HepG2 (cell line): Measurements from ENCODE around the gene RABGAP1. TPM values are rescaled to one million over a fixed set of nuclear protein-coding genes. Genes with fewer than 3 reads are reported as not detected.

Experiments
- ATF7 ChIP-seq, 2 experiments: fragments of 450-650 bp in 1 of 2; sonication (generic) in 1 of 2; formaldehyde crosslinking in 1 of 2; IDR thresholded peaks; 2 replicates each; pipeline versions ENCODE4 v1.4.0 to v1.6.1; 2016 to 2020; ENCODE audit warnings: antibody characterized with exemption in 1 of 2, mild to moderate bottlenecking in 1 of 2, missing genetic modification reagents in 1 of 2
- KAT7 ChIP-seq: IDR thresholded peaks from 2 replicates; pipeline ENCODE4 v1.6.1; 2018; ENCODE audit warnings: borderline replicate concordance, missing compliant biosample characterization
- NFYB ChIP-seq: sonication (generic); formaldehyde crosslinking; IDR thresholded peaks from 2 replicates; pipeline ENCODE4 v1.4.0; 2020; ENCODE audit warnings: missing genetic modification reagents
- NKX3-1 ChIP-seq: sonication (generic); formaldehyde crosslinking; IDR thresholded peaks from 2 replicates; pipeline ENCODE4 v1.5.0; 2020; ENCODE audit warnings: missing genetic modification reagents
- SRSF4 ChIP-seq: fragments of 200-400 bp; formaldehyde crosslinking; IDR thresholded peaks from one replicate; pipeline ENCODE4 v1.6.1; 2018; ENCODE audit warnings: mild to moderate bottlenecking, low read depth, low read length, moderate library complexity; ENCODE audit not compliant: poor library complexity, severe bottlenecking
- ZNF317 ChIP-seq: sonication (generic); formaldehyde crosslinking; IDR thresholded peaks from 2 replicates; pipeline ENCODE4 v1.5.0; 2020; ENCODE audit warnings: mild to moderate bottlenecking, missing genetic modification reagents
- ZNF343 ChIP-seq: sonication (generic); formaldehyde crosslinking; IDR thresholded peaks from 2 replicates; pipeline ENCODE4 v1.4.0; 2020; ENCODE audit warnings: mild to moderate bottlenecking, missing genetic modification reagents
- polyA plus RNA-seq, 8 experiments: library from polyadenylated mRNA; depleted of rRNA in 3 of 8; stranded (reverse) in 7 of 8; unstranded in 1 of 8; fragments of >200 nt; fragmentation: Illumina TruSeq in 4 of 8; extraction: Trizol in 4 of 8; gene quantifications; 2 replicates each; pipeline versions ENCODE4 v1.2.1 to v1.2.3, GENCODE V29; 2011 to 2016; ENCODE audit warnings: low read depth in 4 of 8, missing spikeins in 1 of 8, mixed read lengths in 1 of 8; ENCODE audit not compliant: insufficient read depth in 1 of 8
- total RNA-seq, 5 experiments: library from RNA; depleted of rRNA; stranded (reverse); fragments of >200 nt; fragmentation: Illumina TruSeq; extraction: Trizol; gene quantifications; 2 replicates each; pipeline ENCODE4 v1.2.3, GENCODE V29; 2016; ENCODE audit warnings: low read depth in 1 of 5
- TF ChIP-seq, protein P1 (sequence below): sonication (generic); formaldehyde crosslinking; IDR thresholded peaks from 2 replicates; pipeline ENCODE4 v1.4.0; 2020; ENCODE audit warnings: missing genetic modification reagents
- TF ChIP-seq, protein P2 (sequence below): sonication (generic); formaldehyde crosslinking; IDR thresholded peaks from 2 replicates; pipeline ENCODE4 v1.8.1; 2022; ENCODE audit warnings: low read depth, mild to moderate bottlenecking, missing genetic modification reagents
- TF ChIP-seq, protein P3 (sequence below), 2 experiments: sonication (generic) in 1 of 2; formaldehyde crosslinking in 1 of 2; IDR thresholded peaks; 2 replicates each; pipeline versions ENCODE4 v1.6.1 to v1.9.0; 2014 to 2022; ENCODE audit warnings: antibody characterized with exemption in 1 of 2, borderline replicate concordance in 1 of 2, inconsistent platforms in 1 of 2, low read depth in 1 of 2, missing genetic modification reagents in 1 of 2
- TF ChIP-seq, protein P4 (sequence below): sonication (generic); formaldehyde crosslinking; IDR thresholded peaks from 2 replicates; pipeline ENCODE4 v1.9.0; 2022; ENCODE audit warnings: low read depth, missing genetic modification reagents

The RABGAP1 gene
- total and polyA plus RNA-seq, 2 of the 13 experiments (the other 11 are each of a cell fraction or from before 2014, with no cell fraction given) = 19.1 to 19.3 TPM

DNA sequence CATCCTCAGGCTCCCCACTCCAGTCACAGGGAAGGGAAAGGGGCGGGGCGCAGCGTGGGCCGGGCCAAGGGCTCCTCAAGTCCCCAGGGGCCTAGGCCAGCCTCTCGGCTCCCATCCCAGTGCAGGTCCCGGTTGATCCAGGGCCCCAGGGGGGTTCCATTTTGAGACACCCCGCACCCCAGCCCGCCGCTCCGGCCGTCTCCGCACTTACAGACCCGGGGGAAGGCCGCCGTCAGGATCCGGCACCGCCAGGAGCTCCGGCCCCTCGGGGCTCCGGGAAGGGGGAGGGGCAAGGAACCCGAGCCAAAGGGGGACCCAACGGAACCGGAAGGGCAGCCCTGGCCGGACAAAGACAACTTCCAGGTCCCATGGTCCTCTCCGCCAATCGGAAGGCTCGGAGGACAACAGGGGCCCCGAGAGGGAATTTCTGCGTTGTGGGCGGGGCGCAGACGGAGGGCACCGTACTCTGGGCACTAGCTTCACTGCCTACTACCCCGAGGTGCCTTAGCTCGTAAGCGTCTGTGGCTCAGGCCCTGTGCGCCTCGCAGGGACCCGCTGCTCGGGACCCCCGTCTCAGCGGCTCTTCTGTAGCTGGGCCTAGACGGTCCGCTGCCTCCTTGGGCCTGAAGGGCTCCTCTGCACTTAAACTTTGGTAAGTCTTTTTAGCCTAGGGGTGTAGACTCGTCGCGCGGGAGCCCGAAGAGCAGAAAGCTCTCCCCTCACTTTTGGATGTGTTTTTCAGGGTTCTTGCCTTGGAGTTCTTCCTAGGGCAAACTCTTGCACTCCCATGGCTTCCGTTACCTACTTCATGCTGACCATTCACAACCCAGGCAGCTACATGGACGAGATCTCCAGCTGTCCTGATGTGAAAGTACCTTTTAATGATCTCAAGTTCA is 9.3 kb upstream of the RABGAP1 start, which contains the start of gene ZBTB26 (continued):
- TF ChIP-seq, protein P1, sequence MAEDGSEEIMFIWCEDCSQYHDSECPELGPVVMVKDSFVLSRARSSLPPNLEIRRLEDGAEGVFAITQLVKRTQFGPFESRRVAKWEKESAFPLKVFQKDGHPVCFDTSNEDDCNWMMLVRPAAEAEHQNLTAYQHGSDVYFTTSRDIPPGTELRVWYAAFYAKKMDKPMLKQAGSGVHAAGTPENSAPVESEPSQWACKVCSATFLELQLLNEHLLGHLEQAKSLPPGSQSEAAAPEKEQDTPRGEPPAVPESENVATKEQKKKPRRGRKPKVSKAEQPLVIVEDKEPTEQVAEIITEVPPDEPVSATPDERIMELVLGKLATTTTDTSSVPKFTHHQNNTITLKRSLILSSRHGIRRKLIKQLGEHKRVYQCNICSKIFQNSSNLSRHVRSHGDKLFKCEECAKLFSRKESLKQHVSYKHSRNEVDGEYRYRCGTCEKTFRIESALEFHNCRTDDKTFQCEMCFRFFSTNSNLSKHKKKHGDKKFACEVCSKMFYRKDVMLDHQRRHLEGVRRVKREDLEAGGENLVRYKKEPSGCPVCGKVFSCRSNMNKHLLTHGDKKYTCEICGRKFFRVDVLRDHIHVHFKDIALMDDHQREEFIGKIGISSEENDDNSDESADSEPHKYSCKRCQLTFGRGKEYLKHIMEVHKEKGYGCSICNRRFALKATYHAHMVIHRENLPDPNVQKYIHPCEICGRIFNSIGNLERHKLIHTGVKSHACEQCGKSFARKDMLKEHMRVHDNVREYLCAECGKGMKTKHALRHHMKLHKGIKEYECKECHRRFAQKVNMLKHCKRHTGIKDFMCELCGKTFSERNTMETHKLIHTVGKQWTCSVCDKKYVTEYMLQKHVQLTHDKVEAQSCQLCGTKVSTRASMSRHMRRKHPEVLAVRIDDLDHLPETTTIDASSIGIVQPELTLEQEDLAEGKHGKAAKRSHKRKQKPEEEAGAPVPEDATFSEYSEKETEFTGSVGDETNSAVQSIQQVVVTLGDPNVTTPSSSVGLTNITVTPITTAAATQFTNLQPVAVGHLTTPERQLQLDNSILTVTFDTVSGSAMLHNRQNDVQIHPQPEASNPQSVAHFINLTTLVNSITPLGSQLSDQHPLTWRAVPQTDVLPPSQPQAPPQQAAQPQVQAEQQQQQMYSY (CRISPR knock-in tag) = no peak
- peak; percentile 92 for TF ChIP-seq NFYB (CRISPR knock-in tag)
- TF ChIP-seq, protein P2, sequence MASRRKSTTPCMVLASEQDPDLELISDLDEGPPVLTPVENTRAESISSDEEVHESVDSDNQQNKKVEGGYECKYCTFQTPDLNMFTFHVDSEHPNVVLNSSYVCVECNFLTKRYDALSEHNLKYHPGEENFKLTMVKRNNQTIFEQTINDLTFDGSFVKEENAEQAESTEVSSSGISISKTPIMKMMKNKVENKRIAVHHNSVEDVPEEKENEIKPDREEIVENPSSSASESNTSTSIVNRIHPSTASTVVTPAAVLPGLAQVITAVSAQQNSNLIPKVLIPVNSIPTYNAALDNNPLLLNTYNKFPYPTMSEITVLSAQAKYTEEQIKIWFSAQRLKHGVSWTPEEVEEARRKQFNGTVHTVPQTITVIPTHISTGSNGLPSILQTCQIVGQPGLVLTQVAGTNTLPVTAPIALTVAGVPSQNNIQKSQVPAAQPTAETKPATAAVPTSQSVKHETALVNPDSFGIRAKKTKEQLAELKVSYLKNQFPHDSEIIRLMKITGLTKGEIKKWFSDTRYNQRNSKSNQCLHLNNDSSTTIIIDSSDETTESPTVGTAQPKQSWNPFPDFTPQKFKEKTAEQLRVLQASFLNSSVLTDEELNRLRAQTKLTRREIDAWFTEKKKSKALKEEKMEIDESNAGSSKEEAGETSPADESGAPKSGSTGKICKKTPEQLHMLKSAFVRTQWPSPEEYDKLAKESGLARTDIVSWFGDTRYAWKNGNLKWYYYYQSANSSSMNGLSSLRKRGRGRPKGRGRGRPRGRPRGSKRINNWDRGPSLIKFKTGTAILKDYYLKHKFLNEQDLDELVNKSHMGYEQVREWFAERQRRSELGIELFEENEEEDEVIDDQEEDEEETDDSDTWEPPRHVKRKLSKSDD (CRISPR knock-in tag) = no peak
- TF ChIP-seq, protein P3, sequence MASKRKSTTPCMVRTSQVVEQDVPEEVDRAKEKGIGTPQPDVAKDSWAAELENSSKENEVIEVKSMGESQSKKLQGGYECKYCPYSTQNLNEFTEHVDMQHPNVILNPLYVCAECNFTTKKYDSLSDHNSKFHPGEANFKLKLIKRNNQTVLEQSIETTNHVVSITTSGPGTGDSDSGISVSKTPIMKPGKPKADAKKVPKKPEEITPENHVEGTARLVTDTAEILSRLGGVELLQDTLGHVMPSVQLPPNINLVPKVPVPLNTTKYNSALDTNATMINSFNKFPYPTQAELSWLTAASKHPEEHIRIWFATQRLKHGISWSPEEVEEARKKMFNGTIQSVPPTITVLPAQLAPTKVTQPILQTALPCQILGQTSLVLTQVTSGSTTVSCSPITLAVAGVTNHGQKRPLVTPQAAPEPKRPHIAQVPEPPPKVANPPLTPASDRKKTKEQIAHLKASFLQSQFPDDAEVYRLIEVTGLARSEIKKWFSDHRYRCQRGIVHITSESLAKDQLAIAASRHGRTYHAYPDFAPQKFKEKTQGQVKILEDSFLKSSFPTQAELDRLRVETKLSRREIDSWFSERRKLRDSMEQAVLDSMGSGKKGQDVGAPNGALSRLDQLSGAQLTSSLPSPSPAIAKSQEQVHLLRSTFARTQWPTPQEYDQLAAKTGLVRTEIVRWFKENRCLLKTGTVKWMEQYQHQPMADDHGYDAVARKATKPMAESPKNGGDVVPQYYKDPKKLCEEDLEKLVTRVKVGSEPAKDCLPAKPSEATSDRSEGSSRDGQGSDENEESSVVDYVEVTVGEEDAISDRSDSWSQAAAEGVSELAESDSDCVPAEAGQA (IDR thresholded peaks at IDR 0.05; ENCODE audit: low read depth) = no peak
- TF ChIP-seq, protein P3 (CRISPR knock-in tag; IDR thresholded peaks at IDR 0.05; ENCODE audit: borderline replicate concordance) = peak; percentile 48; the same call in 1 of the 2 replicates
- 0 out of 2 replicates have a peak, but pooled peaks have one; percentile 29 for TF ChIP-seq ZNF343
- 0 out of 2 replicates have a peak, but pooled peaks have one; percentile 27 for TF ChIP-seq ZNF317 (CRISPR knock-in tag)
- peak; percentile 93 for TF ChIP-seq KAT7
- TF ChIP-seq, protein P4, sequence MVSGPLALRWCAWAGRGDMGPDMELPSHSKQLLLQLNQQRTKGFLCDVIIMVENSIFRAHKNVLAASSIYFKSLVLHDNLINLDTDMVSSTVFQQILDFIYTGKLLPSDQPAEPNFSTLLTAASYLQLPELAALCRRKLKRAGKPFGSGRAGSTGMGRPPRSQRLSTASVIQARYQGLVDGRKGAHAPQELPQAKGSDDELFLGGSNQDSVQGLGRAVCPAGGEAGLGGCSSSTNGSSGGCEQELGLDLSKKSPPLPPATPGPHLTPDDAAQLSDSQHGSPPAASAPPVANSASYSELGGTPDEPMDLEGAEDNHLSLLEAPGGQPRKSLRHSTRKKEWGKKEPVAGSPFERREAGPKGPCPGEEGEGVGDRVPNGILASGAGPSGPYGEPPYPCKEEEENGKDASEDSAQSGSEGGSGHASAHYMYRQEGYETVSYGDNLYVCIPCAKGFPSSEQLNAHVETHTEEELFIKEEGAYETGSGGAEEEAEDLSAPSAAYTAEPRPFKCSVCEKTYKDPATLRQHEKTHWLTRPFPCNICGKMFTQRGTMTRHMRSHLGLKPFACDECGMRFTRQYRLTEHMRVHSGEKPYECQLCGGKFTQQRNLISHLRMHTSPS (CRISPR knock-in tag) = peak; percentile 73
- no peak for TF ChIP-seq SRSF4
- TF ChIP-seq ATF7 (IDR thresholded peaks at IDR 0.05) = no peak
- TF ChIP-seq ATF7 (CRISPR knock-in tag; IDR thresholded peaks at IDR 0.05) = no peak
- 0 out of 2 replicates have a peak, but pooled peaks have one; percentile 41 for TF ChIP-seq NKX3-1 (CRISPR knock-in tag)
